ENCODE measurements around the gene DTNA. TPM values are rescaled to one million over a fixed set of nuclear protein-coding genes. Genes with fewer than 3 reads are reported as not detected.

DTNA gene
- total RNA-seq, 1 experiment from 2014 or later: 9.6 TPM

GRCh38 chr18:34710458-34710914 lies 388 bp downstream of the DTNA start:
- ATAC-seq (no peak), DNase-seq (ENCODE audit: low read depth, low spot score) (no peak)
- ChIA-PET CTCF (interaction anchor here (1.1 kb wide), 1 partner anchor 49 kb away, joined by 6 read pairs; no protein-coding TSS in a partner anchor), RAD21 (ENCODE audit: low non-redundant PET in 1 of 2, low total read pairs in 2 of 2, uncharacterized antibody in 2 of 2, unreplicated experiment in 2 of 2) (no interaction called here), POLR2A (no interaction called here)
- Histone ChIP-seq H3K4me3 (replicated peaks in 1 of 2; ENCODE audit: low read depth in 1 of 2, low read length in 2 of 2) (no peak overlapping the region), H3K36me3 (ENCODE audit: control insufficient read depth in 1 of 2, insufficient read depth in 2 of 2, low read length in 2 of 2) (no peaks in the 10 kb centered on the region), H3K9me3 (ENCODE audit: control insufficient read depth in 1 of 2, insufficient read depth in 1 of 2, low read depth in 1 of 2, low read length in 2 of 2) (no peaks in the 10 kb centered on the region), H3K9ac (ENCODE audit: low read length) (no peak overlapping the region), H3K27ac (ENCODE audit: low read depth, low read length) (no peak overlapping the region), H4K20me1 (ENCODE audit: insufficient read depth) (no peaks in the 10 kb centered on the region), H3K9me2 (ENCODE audit: insufficient read depth) (no peaks in the 10 kb centered on the region), H3K27me3 (ENCODE audit: insufficient read depth, low read length) (no peaks in the 10 kb centered on the region), H3K79me2 (ENCODE audit: insufficient read depth, low read length) (no peaks in the 10 kb centered on the region), H3K4me2 (ENCODE audit: low read length) (no peak overlapping the region), H3K4me1 (ENCODE audit: control insufficient read depth in 1 of 2, insufficient read depth in 2 of 2, low read length in 2 of 2) (peaks cover 19 to 20% of the 10 kb centered on the region in 2 experiments), H2AFZ (ENCODE audit: low read depth, low read length, poor library complexity, severe bottlenecking) (no peak overlapping the region)
- no TSS peak for BruUV-seq (replicated peaks)
- TF ChIP-seq ELF1 (IDR thresholded peaks at IDR 0.05; ENCODE audit: borderline replicate concordance, low read depth): no peak
- no peak for TF ChIP-seq EGR1 (IDR thresholded peaks at IDR 0.05; ENCODE audit: low read depth)
- TF ChIP-seq FOSL1 (IDR thresholded peaks at IDR 0.05; ENCODE audit: low read depth): no peak
- no peak for TF ChIP-seq EZH2phosphoT487 (IDR thresholded peaks at IDR 0.05; ENCODE audit: borderline replicate concordance)
- no peak for TF ChIP-seq JUND (IDR thresholded peaks at IDR 0.05)
- TF ChIP-seq ZBTB33 (IDR thresholded peaks at IDR 0.05; ENCODE audit: extremely low read depth, insufficient replicate concordance, low read length): no peak
- TF ChIP-seq REST (IDR thresholded peaks at IDR 0.05; ENCODE audit: low read depth): no peak
- TF ChIP-seq SP1 (IDR thresholded peaks at IDR 0.05; ENCODE audit: low read depth): no peak
- no peak for TF ChIP-seq POLR2AphosphoS5 (IDR thresholded peaks at IDR 0.05; ENCODE audit: low read depth, low read length)
- no peak for TF ChIP-seq SRF (IDR thresholded peaks at IDR 0.05; ENCODE audit: low read depth)
- no peak for TF ChIP-seq CTCF (IDR thresholded peaks at IDR 0.05 in 2 of 3, conservative IDR thresholded peaks at IDR 0.05 in 1 of 3; ENCODE audit: borderline replicate concordance in 1 of 3, insufficient read depth in 1 of 3, low read depth in 2 of 3, low read length in 2 of 3)
- TF ChIP-seq CBX3 (IDR thresholded peaks at IDR 0.05; ENCODE audit: low read depth): no peak
- no peak for TF ChIP-seq TCF7L2 (IDR thresholded peaks at IDR 0.05; ENCODE audit: borderline replicate concordance, extremely low read depth, insufficient read depth, insufficient read length)
- TF ChIP-seq ZNF274 (IDR thresholded peaks at IDR 0.05; ENCODE audit: low read depth, low read length): no peak
- TF ChIP-seq EZH2 (IDR thresholded peaks at IDR 0.05): no peak
- intact Hi-C loops (cut with micrococcal nuclease): no loop called here

All from HCT116 (cell line).